Heart right ventricle (tissue), 16 donors: ENCODE results near the gene LEMD3. TPM values are rescaled to one million over a fixed set of nuclear protein-coding genes. Genes with fewer than 3 reads are reported as not detected.

Experiments
- ATAC-seq, 8 donors: fragments of 200-7000 bp; cut with Tn5 transposase; one replicate each; pipeline ENCODE4 v1.9.1; 2020; ENCODE audit warnings: mild to moderate bottlenecking in 8 of 8, moderate library complexity in 8 of 8, moderate number of reproducible peaks in 1 of 8
- DNase-seq, 2 donors: peaks; one replicate each; pipeline ENCODE4 v3.0.0-alpha.2; 2020
- H3K27ac ChIP-seq, 10 donors: fragments of 200-600 bp; sonication (generic) in 2 of 10; one replicate each; pipeline versions ENCODE4 v1.5.0 to v1.8.0; 2020 to 2022; ENCODE audit warnings: mild to moderate bottlenecking in 3 of 10
- H3K27me3 ChIP-seq, 7 donors: fragments of 200-600 bp; one replicate each; pipeline ENCODE4 v1.8.0; 2021 to 2022; ENCODE audit warnings: mild to moderate bottlenecking in 2 of 7
- H3K36me3 ChIP-seq, 9 donors: fragments of 200-600 bp; sonication (generic) in 1 of 9; one replicate each; pipeline versions ENCODE4 v1.5.0 to v1.8.0; 2020 to 2022; ENCODE audit warnings: mild to moderate bottlenecking in 2 of 9
- H3K4me1 ChIP-seq, 9 donors: fragments of 200-600 bp; sonication (generic) in 1 of 9; one replicate each; pipeline versions ENCODE4 v1.5.0 to v1.8.0; 2020 to 2022; ENCODE audit warnings: mild to moderate bottlenecking in 4 of 9
- H3K4me3 ChIP-seq, 10 donors: fragments of 200-600 bp; sonication (generic) in 2 of 10; one replicate each; pipeline versions ENCODE4 v1.5.0 to v1.8.0; 2020 to 2022; ENCODE audit warnings: mild to moderate bottlenecking in 7 of 10, moderate library complexity in 2 of 10
- H3K9me3 ChIP-seq, 11 donors: fragments of 200-600 bp in 10 of 11; sonication (generic) in 2 of 11; one replicate each; pipeline versions ENCODE4 v1.5.0 to v1.8.0; 2013 to 2022; ENCODE audit warnings: mild to moderate bottlenecking in 2 of 11, control low read depth in 1 of 11, moderate library complexity in 1 of 11
- CTCF ChIP-seq, 9 donors: fragments of 200-600 bp; sonication (generic) in 2 of 9; IDR thresholded peaks; one replicate each; pipeline versions ENCODE4 v1.5.0 to v1.8.0; 2021 to 2022; ENCODE audit warnings: antibody characterized with exemption in 9 of 9, mild to moderate bottlenecking in 5 of 9, moderate library complexity in 1 of 9
- WGBS, 2 donors: extraction: QIAGEN DNeasy Blood & Tissue Kit; methylation state at CpG; one replicate each; pipeline ENCODE4 v1.1.7; 2013; ENCODE audit warnings: inconsistent platforms in 1 of 2; 5-methylcytosine and 5-hydroxymethylcytosine counted together
- intact Hi-C, 10 donors: fragments of 100-400 bp; cut with DNase I; formaldehyde crosslinking; loops; one replicate each; pipeline versions ENCODE4 v1.11.1 to v1.14.2; 2022
- polyA plus RNA-seq, 2 donors: library from polyadenylated mRNA; stranded (reverse); fragments of 200-250 nt; gene quantifications; one replicate each; pipeline ENCODE4 v1.2.3, GENCODE V29; 2013
- total RNA-seq, 10 donors: library from RNA; stranded (reverse); fragmentation: NEBNext Ultra II Directional in 3 of 10; extraction: Animal tissue kit (Norgen Biotek cat#: 25700) in 3 of 10; gene quantifications; one replicate each; pipeline versions ENCODE4 v1.2.1 to v1.2.4, GENCODE V29; 2021 to 2023
- donor health status: Arrhythmogenic right ventricular cardiomyopathy.
- donor health status: ischemic (EF 13 %, LVEDD 7.1; RV severe dilation, severe dysfunction).
- donor health status: healthy with polysubstance abuse.
- donor health status: DM: no; HTN: yes; CAD: no.
- donor health status: DM: no; HTN: no; CAD: no.
- donor health status: ischemic (EF 25% LVEDD 6.9; RV normal size, moderate dysfunction).
- donor health status: ischemic (EF 25% LVEDD 5.7; RV mildly dilated, moderate dysfunction).
- donor health status: healthy.
- donor health status: DM: yes; HTN: yes; CAD: no.
- donor health status: Ischemic cardiomyopathy.
- donor health status: ischemic (EF 35%, LVEDD 5.7; RV mildly dilated, moderate dysfunction).
- donor health status: nonischemic (EF 11% LVEDD 7.7; RV severe dilation, severe dysfunction).
- donor health status: DM: yes; HTN: yes; CAD: no.
- donor health status: PGD.
- donor health status: ischemic (EF 29% LVEDD 5.4; RV normal size, mild dysfunction).
- donor health status: nonischemic (EF 23%, LVEDD 6.1; RV moderate dilation, normal function).

LEMD3 gene
- total and polyA plus RNA-seq, 12 donors = 4.5 to 16.3 (median 11.9) TPM

GRCh38 chr12:65205886-65206285, 36.5 kb downstream of the LEMD3 start:
- no peak for ATAC-seq

GRCh38 chr12:65208125-65208524, 38.7 kb downstream of the LEMD3 start:
- WGBS, 2 donors = 80 to 81% methylated on average over 2 of the region's 2 CpGs
- Histone ChIP-seq H3K9me3 (no peaks in the 10 kb centered on the region), H3K4me3 (no peak overlapping the region), H3K27ac (no peak overlapping the region), H3K27me3 (no peaks in the 10 kb centered on the region), H3K4me1 (peaks cover 0 to 55% (median 28%) of the 10 kb centered on the region in 9 donors), H3K36me3 (peaks cover 0 to 14% (median 0%) of the 10 kb centered on the region in 9 donors)
- intact Hi-C loops = loop anchor here in 2 of 10 donors (5.0 kb wide), 1 partner anchor 36 kb away; no protein-coding TSS in a partner anchor
- no peak for TF ChIP-seq CTCF (IDR thresholded peaks at IDR 0.05)
- ATAC-seq (no peak), DNase-seq (no peak)

More at GRCh38 chr12:65205886-65206285, 36.5 kb downstream of the LEMD3 start:
- no peak for TF ChIP-seq CTCF (IDR thresholded peaks at IDR 0.05)
- no peak for DNase-seq
- Histone ChIP-seq H3K9me3 (no peaks in the 10 kb centered on the region), H3K4me1 (peaks cover 0 to 55% (median 28%) of the 10 kb centered on the region in 9 donors), H3K27ac (no peak overlapping the region), H3K27me3 (no peaks in the 10 kb centered on the region), H3K4me3 (no peak overlapping the region), H3K36me3 (no peaks in the 10 kb centered on the region)
- intact Hi-C loops = loop anchor here in 2 of 10 donors (5.0 kb wide), 1 partner anchor 34 kb away; no protein-coding TSS in a partner anchor

- no peaks in the 10 kb centered on the region for H3K27me3 ChIP-seq
- TF ChIP-seq CTCF (IDR thresholded peaks at IDR 0.05) = no peak
- ATAC-seq (peak in 1 of 8 donors; percentile 45), DNase-seq (no peak)
- H3K27ac ChIP-seq = peak overlapping the region in 3 of 10 donors; percentile 9 to 32 (median 25)
- WGBS, 2 donors = 55 to 62% methylated on average over 3 of the region's 3 CpGs
- peaks cover 0 to 55% (median 28%) of the 10 kb centered on the region in 9 donors for H3K4me1 ChIP-seq
- H3K36me3 ChIP-seq = peaks cover 0 to 22% (median 0%) of the 10 kb centered on the region in 9 donors
- H3K9me3 ChIP-seq = no peaks in the 10 kb centered on the region
- intact Hi-C loops = loop anchor here in 2 of 10 donors (5.0 kb wide), 1 partner anchor 37 kb away; no protein-coding TSS in a partner anchor
- no peak overlapping the region for H3K4me3 ChIP-seq
Measured at GRCh38 chr12:65208964-65209654, 39.7 kb downstream of the LEMD3 start.

GRCh38 chr12:65209655-65210043, 40.3 kb downstream of the LEMD3 start:
- H3K9me3 ChIP-seq = no peaks in the 10 kb centered on the region
- H3K4me1 ChIP-seq = peaks cover 0 to 55% (median 28%) of the 10 kb centered on the region in 9 donors
- no peaks in the 10 kb centered on the region for H3K27me3 ChIP-seq
- TF ChIP-seq CTCF (IDR thresholded peaks at IDR 0.05) = no peak
- DNase-seq (no peak), ATAC-seq (peak in 5 of 8 donors; percentile 42 to 77 (median 64))
- peak overlapping the region in 3 of 10 donors; percentile 25 to 46 (median 32) for H3K27ac ChIP-seq
- 42% methylated on average over 2 of the region's 2 CpGs for WGBS, 2 donors
- H3K4me3 ChIP-seq = no peak overlapping the region
- intact Hi-C loops = loop anchor here in 4 of 10 donors (5.0 kb wide), 2 partner anchors 37 to 53 kb away; no protein-coding TSS in a partner anchor
- peaks cover 0 to 28% (median 0%) of the 10 kb centered on the region in 9 donors for H3K36me3 ChIP-seq
